Activated CD8-positive, alpha-beta T cell treated with anti-CD3 and anti-CD28 coated beads for 36 hours (primary cell): ENCODE measurements around the gene WNT9B. TPM values are rescaled to one million over a fixed set of nuclear protein-coding genes. Genes with fewer than 3 reads are reported as not detected.

Source experiments
- ATAC-seq: fragments of 200-7000 bp; cut with Tn5 transposase; one replicate; pipeline ENCODE4 v1.10.0; 2021; ENCODE audit warnings: mild to moderate bottlenecking, moderate library complexity
- CTCF ChIA-PET: fragments of 350-600 bp; sonication (Branson Sonifier 250); formaldehyde crosslinking; loops from one replicate; lab custom pipeline; 2021; ENCODE audit warnings: antibody characterized with exemption; lab: Charles Lee
- POLR2A ChIA-PET: fragments of 350-600 bp; sonication (Branson Sonifier 250); formaldehyde crosslinking; loops from one replicate; lab custom pipeline; 2021; ENCODE audit warnings: antibody characterized with exemption; lab: Charles Lee
- DNase-seq: peaks from one replicate; pipeline ENCODE4 v3.0.0-alpha.2; 2020
- H3K27ac Mint-ChIP-seq: one replicate; pipeline ENCODE4 v1.8.0; 2021; ENCODE audit warnings: mild to moderate bottlenecking, mixed read lengths
- H3K27me3 Mint-ChIP-seq: one replicate; pipeline ENCODE4 v1.8.0; 2021; ENCODE audit warnings: mixed read lengths
- H3K36me3 Mint-ChIP-seq: one replicate; pipeline ENCODE4 v1.8.0; 2021; ENCODE audit warnings: low read depth, mixed read lengths
- H3K4me1 Mint-ChIP-seq: one replicate; pipeline ENCODE4 v1.8.0; 2021; ENCODE audit warnings: low read depth, mixed read lengths
- H3K4me3 Mint-ChIP-seq: one replicate; pipeline ENCODE4 v1.8.0; 2021; ENCODE audit warnings: mild to moderate bottlenecking, moderate library complexity, mixed read lengths
- H3K9me3 Mint-ChIP-seq: one replicate; pipeline ENCODE4 v1.8.0; 2021; ENCODE audit warnings: mixed read lengths
- intact Hi-C: fragments of 100-400 bp; cut with micrococcal nuclease; formaldehyde crosslinking; loops from one replicate; pipeline ENCODE4 v1.10.0; 2022
- total RNA-seq, 2 experiments: library from RNA; stranded (reverse); gene quantifications; one replicate each; pipeline ENCODE4 v1.2.3, GENCODE V29; 2021
- TF ChIP-seq, protein P1 (sequence below): fragments of 200-600 bp; IDR thresholded peaks from one replicate; pipeline ENCODE4 v1.8.0; 2022; ENCODE audit warnings: antibody characterized with exemption, mild to moderate bottlenecking

Gene WNT9B
- total RNA-seq, 2 experiments from 2014 or later = not detected

DNA sequence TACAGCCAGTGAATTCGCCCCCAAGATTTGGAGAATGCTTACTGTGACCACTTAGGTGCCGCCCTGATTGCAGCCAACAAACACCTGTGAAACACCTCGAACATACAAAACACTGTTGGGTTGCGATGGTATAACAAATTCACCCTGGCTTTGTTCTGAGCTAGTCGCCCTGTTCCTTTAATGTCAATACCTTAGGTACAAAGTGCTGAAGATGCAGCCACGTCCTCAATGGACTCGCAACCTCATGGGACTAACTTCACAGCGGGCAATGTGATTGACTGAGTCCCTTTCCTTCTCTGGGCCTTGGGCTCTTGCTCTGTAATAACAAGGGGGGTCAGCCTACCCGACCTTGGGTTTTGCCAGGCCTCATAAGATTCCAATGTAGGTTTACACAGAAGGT is 42.6 kb downstream of the WNT9B start:
- Mint-ChIP-seq H3K9me3 (peaks cover 2% of the 10 kb centered on the region), H3K27ac (no peak overlapping the region), H3K4me1 (no peaks in the 10 kb centered on the region), H3K4me3 (no peak overlapping the region), H3K36me3 (no peaks in the 10 kb centered on the region), H3K27me3 (no peaks in the 10 kb centered on the region)
- POLR2A ChIA-PET = no interaction called here
- intact Hi-C loops = no loop called here
- CTCF ChIA-PET = interaction anchor here (1.4 kb wide), 1 partner anchor 59 kb away, joined by 3 read pairs; no protein-coding TSS in a partner anchor
- no peak for DNase-seq
- ATAC-seq = no peak
- TF ChIP-seq, protein P1, sequence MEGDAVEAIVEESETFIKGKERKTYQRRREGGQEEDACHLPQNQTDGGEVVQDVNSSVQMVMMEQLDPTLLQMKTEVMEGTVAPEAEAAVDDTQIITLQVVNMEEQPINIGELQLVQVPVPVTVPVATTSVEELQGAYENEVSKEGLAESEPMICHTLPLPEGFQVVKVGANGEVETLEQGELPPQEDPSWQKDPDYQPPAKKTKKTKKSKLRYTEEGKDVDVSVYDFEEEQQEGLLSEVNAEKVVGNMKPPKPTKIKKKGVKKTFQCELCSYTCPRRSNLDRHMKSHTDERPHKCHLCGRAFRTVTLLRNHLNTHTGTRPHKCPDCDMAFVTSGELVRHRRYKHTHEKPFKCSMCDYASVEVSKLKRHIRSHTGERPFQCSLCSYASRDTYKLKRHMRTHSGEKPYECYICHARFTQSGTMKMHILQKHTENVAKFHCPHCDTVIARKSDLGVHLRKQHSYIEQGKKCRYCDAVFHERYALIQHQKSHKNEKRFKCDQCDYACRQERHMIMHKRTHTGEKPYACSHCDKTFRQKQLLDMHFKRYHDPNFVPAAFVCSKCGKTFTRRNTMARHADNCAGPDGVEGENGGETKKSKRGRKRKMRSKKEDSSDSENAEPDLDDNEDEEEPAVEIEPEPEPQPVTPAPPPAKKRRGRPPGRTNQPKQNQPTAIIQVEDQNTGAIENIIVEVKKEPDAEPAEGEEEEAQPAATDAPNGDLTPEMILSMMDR = no peak

DNA sequence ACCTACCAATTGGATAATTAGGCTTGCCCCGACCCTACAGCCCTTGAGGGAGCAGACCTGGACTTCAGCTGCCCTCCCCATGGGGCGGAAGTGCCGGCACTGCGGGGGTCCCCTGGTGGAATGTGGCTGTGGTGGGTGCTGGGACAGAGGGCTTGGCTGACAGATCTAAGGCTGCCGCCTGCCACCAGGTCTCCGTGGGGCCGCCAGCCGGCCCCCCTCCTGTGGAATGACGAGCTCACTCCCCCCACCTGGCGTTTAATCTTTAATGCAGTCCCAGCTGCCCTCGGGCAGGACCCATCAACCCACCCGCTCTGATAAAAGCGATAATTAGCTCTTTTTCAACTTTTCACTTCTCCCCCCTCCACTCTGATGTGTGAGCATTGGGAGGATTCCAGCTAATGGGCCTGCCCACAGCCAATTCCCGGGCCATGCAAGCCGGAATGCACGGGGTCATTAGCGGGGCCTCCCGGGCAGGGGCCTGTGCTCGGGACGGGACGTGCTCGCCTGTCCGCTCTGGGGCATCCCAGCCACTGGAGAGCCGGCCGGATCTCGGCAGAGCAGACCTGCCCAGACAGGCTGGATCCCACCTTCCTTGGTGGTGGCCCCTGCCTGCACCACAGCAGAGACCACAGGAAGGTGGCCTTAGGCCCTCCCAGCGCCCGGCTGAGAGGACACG is 43.2 kb downstream of the WNT9B start:
- CTCF ChIA-PET = interaction anchor here (0.7 to 1.4 kb wide), 2 partner anchors 46 to 59 kb away, joined by 3 read pairs; no protein-coding TSS in a partner anchor
- no peaks in the 10 kb centered on the region for H3K36me3 Mint-ChIP-seq
- peaks cover 2% of the 10 kb centered on the region for H3K9me3 Mint-ChIP-seq
- no peaks in the 10 kb centered on the region for H3K4me1 Mint-ChIP-seq
- ATAC-seq (no peak), DNase-seq (no peak)
- POLR2A ChIA-PET = no interaction called here
- TF ChIP-seq, protein P1 = no peak
- no peak overlapping the region for H3K27ac Mint-ChIP-seq
- no peaks in the 10 kb centered on the region for H3K27me3 Mint-ChIP-seq
- intact Hi-C loops = no loop called here
- H3K4me3 Mint-ChIP-seq = no peak overlapping the region

DNA sequence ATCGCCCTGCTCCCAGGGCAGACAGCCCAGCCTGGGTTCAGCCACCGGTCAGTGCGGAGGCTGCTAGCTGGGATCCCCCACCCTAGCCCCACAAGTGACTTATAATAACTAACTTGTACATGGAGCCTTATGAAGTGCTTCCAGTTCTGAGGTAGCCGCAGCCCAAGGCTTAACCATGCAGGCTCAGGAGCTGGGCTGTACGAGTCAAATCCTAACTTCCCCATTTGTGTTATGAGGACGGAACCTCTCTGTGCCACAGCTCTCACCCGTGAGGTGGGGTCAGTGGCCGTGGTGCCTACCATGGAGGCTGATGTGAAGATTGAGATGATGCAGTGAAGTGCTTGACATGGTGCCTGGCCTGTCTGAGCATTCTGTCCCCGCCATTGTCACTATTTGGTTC is 43.8 kb downstream of the WNT9B start:
- ATAC-seq = no peak
- POLR2A ChIA-PET = no interaction called here
- no peak overlapping the region for H3K27ac Mint-ChIP-seq
- CTCF ChIA-PET = interaction anchor here (0.7 to 1.4 kb wide), 2 partner anchors 46 to 60 kb away, joined by 3 read pairs; no protein-coding TSS in a partner anchor
- H3K27me3 Mint-ChIP-seq = no peaks in the 10 kb centered on the region
- TF ChIP-seq, protein P1 = no peak
- no peak for DNase-seq
- intact Hi-C loops = no loop called here
- no peaks in the 10 kb centered on the region for H3K36me3 Mint-ChIP-seq
- peaks cover 2% of the 10 kb centered on the region for H3K9me3 Mint-ChIP-seq
- H3K4me1 Mint-ChIP-seq = no peaks in the 10 kb centered on the region
- H3K4me3 Mint-ChIP-seq = no peak overlapping the region

DNA sequence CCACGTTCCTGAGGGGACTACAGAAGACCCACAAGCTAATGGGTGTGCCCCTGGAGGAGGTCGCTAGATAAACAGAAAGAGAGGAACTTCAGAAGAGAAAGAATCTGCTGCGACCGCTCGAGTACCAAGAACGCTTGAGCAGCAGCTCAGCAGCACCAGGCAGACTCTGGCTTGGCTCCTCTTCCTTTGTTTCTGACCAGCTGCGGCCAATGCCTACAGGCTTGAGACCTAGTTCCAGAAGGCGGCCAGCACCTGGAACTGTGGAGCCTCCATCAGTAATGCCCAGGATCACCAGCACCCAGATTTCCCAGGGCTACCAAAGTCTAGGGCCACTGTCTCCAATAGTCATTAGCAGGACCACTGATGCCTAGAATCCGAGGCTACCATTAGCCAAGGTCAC is 45.6 kb downstream of the WNT9B start:
- DNase-seq = no peak
- ChIA-PET CTCF (no interaction called here), POLR2A (no interaction called here)
- TF ChIP-seq, protein P1 = no peak
- H3K4me1 Mint-ChIP-seq = no peaks in the 10 kb centered on the region
- H3K4me3 Mint-ChIP-seq = no peak overlapping the region
- ATAC-seq = no peak
- H3K36me3 Mint-ChIP-seq = no peaks in the 10 kb centered on the region
- peaks cover 2% of the 10 kb centered on the region for H3K9me3 Mint-ChIP-seq
- H3K27ac Mint-ChIP-seq = no peak overlapping the region
- intact Hi-C loops = no loop called here
- H3K27me3 Mint-ChIP-seq = no peaks in the 10 kb centered on the region

DNA sequence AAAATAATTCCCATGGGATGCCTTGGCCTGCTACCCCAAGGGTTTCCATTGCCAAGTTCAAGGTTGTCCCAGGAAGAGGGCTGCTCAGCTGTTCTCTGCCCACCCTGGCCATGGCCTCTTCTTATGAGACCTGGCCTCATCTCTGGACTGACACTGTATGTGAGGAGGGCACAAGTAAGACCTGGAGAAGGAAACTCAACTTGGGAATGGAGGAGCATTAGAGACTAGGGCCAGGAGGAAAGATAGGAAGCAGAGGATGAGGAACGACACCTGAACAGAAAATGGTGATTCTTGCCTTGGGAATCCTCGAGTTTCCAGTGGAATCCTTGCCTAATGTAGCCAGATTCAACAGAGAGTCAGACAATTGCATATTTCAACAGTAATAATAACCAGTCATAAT is 47.0 kb downstream of the WNT9B start:
- no peaks in the 10 kb centered on the region for H3K4me1 Mint-ChIP-seq

More for the DNA sequence above, 47.0 kb downstream of the WNT9B start:
- peaks cover 2% of the 10 kb centered on the region for H3K9me3 Mint-ChIP-seq
- intact Hi-C loops = no loop called here
- TF ChIP-seq, protein P1 = no peak
- H3K36me3 Mint-ChIP-seq = no peaks in the 10 kb centered on the region
- DNase-seq (no peak), ATAC-seq (no peak)
- no peak overlapping the region for H3K27ac Mint-ChIP-seq
- ChIA-PET CTCF (no interaction called here), POLR2A (no interaction called here)
- no peaks in the 10 kb centered on the region for H3K27me3 Mint-ChIP-seq
- H3K4me3 Mint-ChIP-seq = no peak overlapping the region
